HFF-Myc (cell line): Measurements from ENCODE around the gene SEPTIN8.

ENCODE experiments used
- DNase-seq: peaks from one replicate; pipeline ENCODE4 v3.0.0-alpha.2; 2011; ENCODE audit warnings: low read depth; ENCODE audit errors: extremely low read depth
- H3K4me3 ChIP-seq: replicated peaks from 2 replicates; pipeline ENCODE4 v1.5.1; 2011; ENCODE audit warnings: low read depth, mild to moderate bottlenecking, control low read depth, low read length
- TF ChIP-seq, protein P1 (sequence below): IDR thresholded peaks from 2 replicates; pipeline ENCODE4 v1.5.1; 2012; ENCODE audit warnings: mild to moderate bottlenecking, low read depth, low read length, control low read depth; ENCODE audit errors: missing control alignments

SEPTIN8 gene, protein sequence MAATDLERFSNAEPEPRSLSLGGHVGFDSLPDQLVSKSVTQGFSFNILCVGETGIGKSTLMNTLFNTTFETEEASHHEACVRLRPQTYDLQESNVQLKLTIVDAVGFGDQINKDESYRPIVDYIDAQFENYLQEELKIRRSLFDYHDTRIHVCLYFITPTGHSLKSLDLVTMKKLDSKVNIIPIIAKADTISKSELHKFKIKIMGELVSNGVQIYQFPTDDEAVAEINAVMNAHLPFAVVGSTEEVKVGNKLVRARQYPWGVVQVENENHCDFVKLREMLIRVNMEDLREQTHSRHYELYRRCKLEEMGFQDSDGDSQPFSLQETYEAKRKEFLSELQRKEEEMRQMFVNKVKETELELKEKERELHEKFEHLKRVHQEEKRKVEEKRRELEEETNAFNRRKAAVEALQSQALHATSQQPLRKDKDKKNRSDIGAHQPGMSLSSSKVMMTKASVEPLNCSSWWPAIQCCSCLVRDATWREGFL

DNA sequence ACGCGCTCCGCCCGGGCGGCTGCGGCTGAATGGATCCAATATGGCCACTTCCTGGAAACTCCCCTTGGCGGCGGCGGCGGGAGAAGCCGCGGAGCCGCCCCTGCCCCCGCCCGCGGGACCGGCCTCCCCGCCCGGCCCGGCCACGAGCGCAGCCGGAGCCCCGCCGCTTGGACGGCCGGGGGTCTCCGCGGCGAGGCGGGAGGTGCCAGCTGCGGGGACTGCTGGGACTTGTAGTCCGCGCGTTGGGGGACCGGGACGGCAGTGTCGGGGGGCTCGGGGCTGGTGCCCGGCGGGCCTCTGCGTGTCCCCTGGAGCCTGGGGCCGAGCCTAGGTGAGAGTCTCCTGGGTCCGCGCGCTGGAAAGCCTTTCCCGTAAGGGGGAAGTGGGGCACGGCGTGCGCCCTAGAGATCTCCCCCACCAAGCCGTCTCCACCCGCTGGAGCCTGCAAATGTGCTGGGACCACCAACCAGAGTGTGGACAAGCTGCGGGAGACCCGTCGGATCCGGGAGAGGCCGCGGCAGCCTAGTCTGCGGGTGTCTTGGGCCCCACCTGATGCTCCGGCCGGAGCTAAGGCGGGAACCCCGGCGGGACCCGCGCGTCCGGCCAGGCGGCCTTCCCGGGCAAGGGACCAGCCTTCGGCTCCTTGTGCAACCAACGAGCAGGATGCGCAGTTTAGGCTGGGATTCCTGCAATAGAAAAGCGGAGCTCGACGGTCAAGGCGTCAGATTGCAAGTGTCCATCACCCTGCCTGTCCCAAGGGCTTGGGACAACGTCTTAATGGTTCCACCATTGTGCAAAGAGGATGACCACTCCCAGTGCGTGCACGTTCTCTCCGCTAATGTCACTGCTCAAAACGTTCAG, at the start of gene SEPTIN8:
Gene SEPTIN8, minus strand, starts transcription at position 31 of the 861 bp plus-strand sequence. CDS start 102 bp downstream, outside the sequence.
- H3K4me3 ChIP-seq: peak within 1 kb of the TSS; percentile 65
- TF ChIP-seq, protein P1, sequence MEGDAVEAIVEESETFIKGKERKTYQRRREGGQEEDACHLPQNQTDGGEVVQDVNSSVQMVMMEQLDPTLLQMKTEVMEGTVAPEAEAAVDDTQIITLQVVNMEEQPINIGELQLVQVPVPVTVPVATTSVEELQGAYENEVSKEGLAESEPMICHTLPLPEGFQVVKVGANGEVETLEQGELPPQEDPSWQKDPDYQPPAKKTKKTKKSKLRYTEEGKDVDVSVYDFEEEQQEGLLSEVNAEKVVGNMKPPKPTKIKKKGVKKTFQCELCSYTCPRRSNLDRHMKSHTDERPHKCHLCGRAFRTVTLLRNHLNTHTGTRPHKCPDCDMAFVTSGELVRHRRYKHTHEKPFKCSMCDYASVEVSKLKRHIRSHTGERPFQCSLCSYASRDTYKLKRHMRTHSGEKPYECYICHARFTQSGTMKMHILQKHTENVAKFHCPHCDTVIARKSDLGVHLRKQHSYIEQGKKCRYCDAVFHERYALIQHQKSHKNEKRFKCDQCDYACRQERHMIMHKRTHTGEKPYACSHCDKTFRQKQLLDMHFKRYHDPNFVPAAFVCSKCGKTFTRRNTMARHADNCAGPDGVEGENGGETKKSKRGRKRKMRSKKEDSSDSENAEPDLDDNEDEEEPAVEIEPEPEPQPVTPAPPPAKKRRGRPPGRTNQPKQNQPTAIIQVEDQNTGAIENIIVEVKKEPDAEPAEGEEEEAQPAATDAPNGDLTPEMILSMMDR: no peak
- no peak for DNase-seq

DNA sequence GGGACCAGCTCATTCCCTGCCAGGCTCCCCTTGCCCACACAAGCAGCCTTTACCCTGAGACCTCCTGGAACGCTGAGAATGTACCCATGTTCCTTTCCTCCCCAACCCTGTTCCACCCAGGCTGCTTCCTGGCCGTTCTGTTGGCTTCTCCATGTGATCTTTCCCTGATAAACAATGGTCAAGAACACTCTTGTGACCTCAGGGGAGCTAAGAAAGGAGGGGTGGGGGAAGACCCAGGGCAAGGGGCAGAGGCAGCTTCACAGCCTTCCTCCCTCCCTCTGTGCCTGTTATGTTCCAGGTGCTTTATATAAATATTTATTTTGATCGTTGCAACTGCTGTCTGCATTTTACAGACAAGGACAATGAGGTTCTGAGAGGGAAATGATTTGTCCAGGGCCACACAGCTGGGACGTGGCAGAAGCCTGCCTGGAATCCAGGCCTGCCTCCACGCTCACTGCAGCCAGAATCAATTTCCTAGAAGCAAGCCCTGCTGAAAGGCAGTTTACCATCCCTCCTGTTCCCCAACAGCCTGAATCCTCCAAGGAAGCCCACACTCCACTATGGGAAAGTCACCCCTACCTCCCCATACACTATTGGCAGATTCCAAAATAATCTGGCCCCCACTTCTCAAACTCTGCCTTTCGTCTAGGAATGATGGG, 49.5 kb upstream of the SEPTIN8 start:
- no peak for DNase-seq
- TF ChIP-seq, protein P1: no peak
- H3K4me3 ChIP-seq: no peak overlapping the region

DNA sequence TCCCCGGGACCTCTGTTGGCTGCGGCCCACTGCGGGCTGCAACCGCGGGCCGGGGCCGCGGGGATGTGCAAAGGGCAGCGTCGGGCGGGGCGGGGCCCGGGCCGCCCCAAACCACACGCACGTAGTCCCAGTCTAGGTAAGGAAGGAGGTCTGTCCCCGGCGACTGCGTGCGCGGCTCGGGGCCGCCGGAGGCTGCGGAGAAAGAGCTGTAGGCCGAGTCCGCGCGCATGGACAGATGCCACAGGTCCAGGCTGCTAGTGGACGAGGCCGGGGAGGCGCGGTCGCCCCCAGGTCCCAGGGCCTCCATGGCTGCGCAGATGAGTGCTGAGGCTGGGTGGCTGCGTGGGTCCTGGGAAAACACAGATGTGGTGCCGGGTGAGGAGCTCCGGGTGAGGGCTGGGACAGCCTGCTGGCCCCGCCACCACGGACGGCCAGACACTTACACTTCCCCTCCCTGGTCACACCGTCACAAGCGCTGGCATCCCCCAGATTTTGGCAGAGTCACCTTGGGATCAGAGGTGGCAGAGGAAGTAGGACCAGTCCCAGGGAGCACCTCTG, 48.9 kb upstream of the SEPTIN8 start:
- no peak overlapping the region for H3K4me3 ChIP-seq
- TF ChIP-seq, protein P1: no peak
- no peak for DNase-seq

DNA sequence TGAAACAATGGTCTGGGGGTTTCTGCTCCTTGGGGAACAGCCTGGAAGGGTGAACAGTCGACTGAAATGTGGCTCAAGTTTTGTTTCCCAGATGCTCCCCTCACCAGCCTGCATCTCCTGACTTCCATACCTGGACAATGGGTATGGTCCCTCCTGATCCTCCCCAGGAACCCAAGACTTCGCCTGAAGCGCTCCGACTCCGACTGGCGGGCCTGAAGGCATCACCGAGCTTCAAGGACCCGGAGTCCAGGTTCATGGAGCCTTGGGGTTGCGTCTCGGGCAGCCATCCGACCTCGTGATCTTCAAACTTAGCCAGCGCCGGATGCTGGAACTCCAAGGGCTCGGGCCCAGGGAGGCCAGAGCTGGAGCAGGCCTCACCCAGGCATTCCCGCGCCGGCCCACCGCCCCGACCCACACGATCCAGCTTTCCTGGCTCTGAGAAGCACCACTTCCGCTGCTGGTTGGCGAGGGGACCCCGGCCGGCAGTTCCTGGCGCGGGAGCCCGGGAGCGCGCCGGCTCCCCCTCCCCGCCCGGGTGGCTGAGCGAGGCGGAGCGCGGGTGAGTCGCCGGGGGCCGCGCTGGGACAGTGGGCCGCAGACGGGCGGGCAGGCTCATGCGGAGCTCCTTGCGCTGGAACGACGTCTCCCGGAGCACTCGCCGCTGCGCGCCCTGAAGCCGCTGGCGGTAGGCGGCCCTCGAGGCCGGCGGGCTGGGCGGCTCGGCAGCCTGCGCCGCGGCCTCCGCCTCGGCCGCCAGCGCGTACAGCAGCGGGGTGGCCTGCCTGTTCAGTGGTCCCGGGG, 48.2 kb upstream of the SEPTIN8 start:
- TF ChIP-seq, protein P1: no peak
- H3K4me3 ChIP-seq: no peak overlapping the region
- no peak for DNase-seq

DNA sequence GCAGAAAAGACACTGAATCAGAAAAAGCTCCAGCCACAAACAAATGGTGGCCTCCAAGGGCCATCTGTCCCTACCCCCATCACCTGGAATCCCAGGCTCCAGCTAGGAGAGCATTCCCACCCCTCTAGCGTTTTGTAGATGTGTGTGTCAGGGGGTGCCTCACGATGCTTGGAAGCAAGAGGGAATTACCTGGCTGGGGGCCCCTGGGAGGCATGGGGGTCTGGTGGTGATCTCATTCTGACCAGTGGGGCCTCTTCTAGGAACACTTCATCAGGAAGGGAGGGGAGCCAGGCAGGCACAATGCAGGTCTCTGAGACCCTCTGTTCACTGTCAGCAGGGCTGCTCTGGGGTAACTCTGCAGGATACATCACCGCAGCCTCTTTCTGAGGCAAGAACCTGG, 47.4 kb upstream of the SEPTIN8 start:
- no peak for DNase-seq
- TF ChIP-seq, protein P1: no peak
- H3K4me3 ChIP-seq: no peak overlapping the region
